Heart right ventricle (tissue), 16 donors: ENCODE measurements around the gene ESYT2. TPM values are rescaled to one million over a fixed set of nuclear protein-coding genes. Genes with fewer than 3 reads are reported as not detected.

Source experiments
- ATAC-seq, 8 donors: fragments of 200-7000 bp; cut with Tn5 transposase; one replicate each; pipeline ENCODE4 v1.9.1; 2020; ENCODE audit warnings: mild to moderate bottlenecking in 8 of 8, moderate library complexity in 8 of 8, moderate number of reproducible peaks in 1 of 8
- DNase-seq, 2 donors: peaks; one replicate each; pipeline ENCODE4 v3.0.0-alpha.2; 2020
- H3K27ac ChIP-seq, 10 donors: fragments of 200-600 bp; sonication (generic) in 2 of 10; one replicate each; pipeline versions ENCODE4 v1.5.0 to v1.8.0; 2020 to 2022; ENCODE audit warnings: mild to moderate bottlenecking in 3 of 10
- H3K27me3 ChIP-seq, 7 donors: fragments of 200-600 bp; one replicate each; pipeline ENCODE4 v1.8.0; 2021 to 2022; ENCODE audit warnings: mild to moderate bottlenecking in 2 of 7
- H3K36me3 ChIP-seq, 9 donors: fragments of 200-600 bp; sonication (generic) in 1 of 9; one replicate each; pipeline versions ENCODE4 v1.5.0 to v1.8.0; 2020 to 2022; ENCODE audit warnings: mild to moderate bottlenecking in 2 of 9
- H3K4me1 ChIP-seq, 9 donors: fragments of 200-600 bp; sonication (generic) in 1 of 9; one replicate each; pipeline versions ENCODE4 v1.5.0 to v1.8.0; 2020 to 2022; ENCODE audit warnings: mild to moderate bottlenecking in 4 of 9
- H3K4me3 ChIP-seq, 10 donors: fragments of 200-600 bp; sonication (generic) in 2 of 10; one replicate each; pipeline versions ENCODE4 v1.5.0 to v1.8.0; 2020 to 2022; ENCODE audit warnings: mild to moderate bottlenecking in 7 of 10, moderate library complexity in 2 of 10
- H3K9me3 ChIP-seq, 11 donors: fragments of 200-600 bp in 10 of 11; sonication (generic) in 2 of 11; one replicate each; pipeline versions ENCODE4 v1.5.0 to v1.8.0; 2013 to 2022; ENCODE audit warnings: mild to moderate bottlenecking in 2 of 11, control low read depth in 1 of 11, moderate library complexity in 1 of 11
- CTCF ChIP-seq, 9 donors: fragments of 200-600 bp; sonication (generic) in 2 of 9; IDR thresholded peaks; one replicate each; pipeline versions ENCODE4 v1.5.0 to v1.8.0; 2021 to 2022; ENCODE audit warnings: antibody characterized with exemption in 9 of 9, mild to moderate bottlenecking in 5 of 9, moderate library complexity in 1 of 9
- WGBS, 2 donors: extraction: QIAGEN DNeasy Blood & Tissue Kit; methylation state at CpG; one replicate each; pipeline ENCODE4 v1.1.7; 2013; ENCODE audit warnings: inconsistent platforms in 1 of 2; 5-methylcytosine and 5-hydroxymethylcytosine counted together
- intact Hi-C, 10 donors: fragments of 100-400 bp; cut with DNase I; formaldehyde crosslinking; loops; one replicate each; pipeline versions ENCODE4 v1.11.1 to v1.14.2; 2022
- polyA plus RNA-seq, 2 donors: library from polyadenylated mRNA; stranded (reverse); fragments of 200-250 nt; gene quantifications; one replicate each; pipeline ENCODE4 v1.2.3, GENCODE V29; 2013
- total RNA-seq, 10 donors: library from RNA; stranded (reverse); fragmentation: NEBNext Ultra II Directional in 3 of 10; extraction: Animal tissue kit (Norgen Biotek cat#: 25700) in 3 of 10; gene quantifications; one replicate each; pipeline versions ENCODE4 v1.2.1 to v1.2.4, GENCODE V29; 2021 to 2023
- donor health status: Arrhythmogenic right ventricular cardiomyopathy.
- donor health status: ischemic (EF 13 %, LVEDD 7.1; RV severe dilation, severe dysfunction).
- donor health status: healthy with polysubstance abuse.
- donor health status: DM: no; HTN: yes; CAD: no.
- donor health status: DM: no; HTN: no; CAD: no.
- donor health status: ischemic (EF 25% LVEDD 6.9; RV normal size, moderate dysfunction).
- donor health status: ischemic (EF 25% LVEDD 5.7; RV mildly dilated, moderate dysfunction).
- donor health status: healthy.
- donor health status: DM: yes; HTN: yes; CAD: no.
- donor health status: Ischemic cardiomyopathy.
- donor health status: ischemic (EF 35%, LVEDD 5.7; RV mildly dilated, moderate dysfunction).
- donor health status: nonischemic (EF 11% LVEDD 7.7; RV severe dilation, severe dysfunction).
- donor health status: DM: yes; HTN: yes; CAD: no.
- donor health status: PGD.
- donor health status: ischemic (EF 29% LVEDD 5.4; RV normal size, mild dysfunction).
- donor health status: nonischemic (EF 23%, LVEDD 6.1; RV moderate dilation, normal function).

ESYT2 gene
- total and polyA plus RNA-seq, 12 donors: 18.9 to 79.2 (median 48.7) TPM

- intact Hi-C loops: loop anchor here in 5 of 10 donors (1.0 to 5.0 kb wide), 7 partner anchors 28 to 122 kb away; partner anchors contain the start of gene DYNC2I1 (in 1 of the 5)
Observed at GRCh38 chr7:158829021-158829341, 328 bp downstream of the ESYT2 start.

GRCh38 chr7:158828133-158829020 lies 932 bp downstream of the ESYT2 start:
- 1% methylated on average over 75 to 82 of the region's 82 CpGs for WGBS, 2 donors
- peak overlapping the region; percentile 94 to 100 (median 100) for H3K27ac ChIP-seq
- H3K4me1 ChIP-seq: peaks cover 0 to 54% (median 34%) of the 10 kb centered on the region in 9 donors
- no peaks in the 10 kb centered on the region for H3K9me3 ChIP-seq
- H3K36me3 ChIP-seq: peaks cover 0 to 15% (median 0%) of the 10 kb centered on the region in 9 donors
- peak; percentile 42 to 66 for DNase-seq
- ATAC-seq: peak; percentile 1 to 63 (median 16)
- H3K27me3 ChIP-seq: no peaks in the 10 kb centered on the region
- peak overlapping the region; percentile 74 to 99 (median 94) for H3K4me3 ChIP-seq
- TF ChIP-seq CTCF (IDR thresholded peaks at IDR 0.05): peak in 1 of 9 donors; percentile 11
- intact Hi-C loops: loop anchor here in 5 of 10 donors (1.0 to 5.0 kb wide), 7 partner anchors 28 to 121 kb away; partner anchors contain the start of gene DYNC2I1 (in 1 of the 5)

More at GRCh38 chr7:158829021-158829341, 328 bp downstream of the ESYT2 start:
- Histone ChIP-seq H3K36me3 (peaks cover 0 to 15% (median 0%) of the 10 kb centered on the region in 9 donors), H3K4me3 (peak overlapping the region; percentile 74 to 99 (median 94)), H3K27me3 (no peaks in the 10 kb centered on the region), H3K27ac (peak overlapping the region; percentile 94 to 100 (median 100)), H3K9me3 (no peaks in the 10 kb centered on the region), H3K4me1 (peaks cover 0 to 48% (median 32%) of the 10 kb centered on the region in 9 donors)
- peak in 1 of 9 donors; percentile 19 for TF ChIP-seq CTCF (IDR thresholded peaks at IDR 0.05)
- 0% methylated on average over 36 to 38 of the region's 38 CpGs for whole genome bisulfite sequencing, 2 donors
- DNase-seq (no peak), ATAC-seq (peak; percentile 23 to 54 (median 36))

GRCh38 chr7:158827411-158828132 lies 1.7 kb downstream of the ESYT2 start:
- ATAC-seq: no peak
- intact Hi-C loops: loop anchor here in 5 of 10 donors (1.0 to 5.0 kb wide), 7 partner anchors 29 to 120 kb away; partner anchors contain the start of gene DYNC2I1 (in 1 of the 5)
- TF ChIP-seq CTCF (IDR thresholded peaks at IDR 0.05): no peak
- H3K4me1 ChIP-seq: peaks cover 0 to 59% (median 37%) of the 10 kb centered on the region in 9 donors
- H3K27ac ChIP-seq: peak overlapping the region; percentile 94 to 100 (median 100)
- H3K27me3 ChIP-seq: no peaks in the 10 kb centered on the region
- WGBS, 2 donors: 25 to 29% methylated on average over 13 of the region's 13 CpGs
- peak overlapping the region; percentile 74 to 99 (median 94) for H3K4me3 ChIP-seq
- H3K36me3 ChIP-seq: peaks cover 0 to 15% (median 0%) of the 10 kb centered on the region in 9 donors
- H3K9me3 ChIP-seq: no peaks in the 10 kb centered on the region
- DNase-seq: no peak
